Measurements from ENCODE around the gene MAJIN.
"Not testable (repeated sequence)": the region's sequence is repeated elsewhere in the genome, so short reads cannot be mapped to it uniquely, and the experiment has no call there.

- not testable (repeated sequence) for TF ChIP-seq POLR2AphosphoS5, CTCF, POLR2A (IDR thresholded peaks at IDR 0.05)
These were observed 32.1 kb upstream of the MAJIN start for GRCh38 chr11:65003968-65004367.

All from prostate gland (tissue), 2 donors.